ENCODE measurements around the gene BBC3. TPM values are rescaled to one million over a fixed set of nuclear protein-coding genes. Genes with fewer than 3 reads are reported as not detected.
A peak's percentile ranks its signal among the peaks of the same experiment; 100 is the strongest.

The BBC3 gene
- total RNA-seq, 4 donors from 2014 or later = 3.4 to 7.6 (median 4.2) TPM

GRCh38 chr19:47236072-47236675, 5.2 kb upstream of the BBC3 start:
- no peak for ATAC-seq
- Histone ChIP-seq H3K36me3 (no peaks in the 10 kb centered on the region), H3K27me3 (peaks cover 11 to 13% (median 13%) of the 10 kb centered on the region in 3 donors), H3K4me1 (peaks cover 0 to 14% of the 10 kb centered on the region in 2 donors), H3K9me3 (no peaks in the 10 kb centered on the region), H3K27ac (no peak overlapping the region), H3K4me3 (no peak overlapping the region)
- intact Hi-C loops (cut with DNase I; ENCODE audit: low total_unique reads) (no loop called here), in situ Hi-C loops (cut with MboI; ENCODE audit: low sequenced_read_pairs in 4 of 4) (no loop called here)
- TF ChIP-seq POLR2A (IDR thresholded peaks at IDR 0.05) = no peak
- TF ChIP-seq, protein P1, sequence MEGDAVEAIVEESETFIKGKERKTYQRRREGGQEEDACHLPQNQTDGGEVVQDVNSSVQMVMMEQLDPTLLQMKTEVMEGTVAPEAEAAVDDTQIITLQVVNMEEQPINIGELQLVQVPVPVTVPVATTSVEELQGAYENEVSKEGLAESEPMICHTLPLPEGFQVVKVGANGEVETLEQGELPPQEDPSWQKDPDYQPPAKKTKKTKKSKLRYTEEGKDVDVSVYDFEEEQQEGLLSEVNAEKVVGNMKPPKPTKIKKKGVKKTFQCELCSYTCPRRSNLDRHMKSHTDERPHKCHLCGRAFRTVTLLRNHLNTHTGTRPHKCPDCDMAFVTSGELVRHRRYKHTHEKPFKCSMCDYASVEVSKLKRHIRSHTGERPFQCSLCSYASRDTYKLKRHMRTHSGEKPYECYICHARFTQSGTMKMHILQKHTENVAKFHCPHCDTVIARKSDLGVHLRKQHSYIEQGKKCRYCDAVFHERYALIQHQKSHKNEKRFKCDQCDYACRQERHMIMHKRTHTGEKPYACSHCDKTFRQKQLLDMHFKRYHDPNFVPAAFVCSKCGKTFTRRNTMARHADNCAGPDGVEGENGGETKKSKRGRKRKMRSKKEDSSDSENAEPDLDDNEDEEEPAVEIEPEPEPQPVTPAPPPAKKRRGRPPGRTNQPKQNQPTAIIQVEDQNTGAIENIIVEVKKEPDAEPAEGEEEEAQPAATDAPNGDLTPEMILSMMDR (IDR thresholded peaks at IDR 0.05 in 4 of 5, conservative IDR thresholded peaks at IDR 0.05 in 1 of 5) = no peak
- no peak for DNase-seq

GRCh38 chr19:47232422-47233211, 1.6 kb upstream of the BBC3 start:
- in situ Hi-C loops (cut with MboI; ENCODE audit: low sequenced_read_pairs in 4 of 4) = no loop called here
- H3K27ac ChIP-seq = peak overlapping the region; percentile 52 to 100 (median 90)
- peaks cover 11 to 20% of the 10 kb centered on the region in 2 donors for H3K4me1 ChIP-seq
- intact Hi-C loops (cut with DNase I; ENCODE audit: low total_unique reads) = no loop called here
- ATAC-seq = no peak
- peak overlapping the region in 1 of 4 donors; percentile 84 for H3K4me3 ChIP-seq
- no peaks in the 10 kb centered on the region for H3K27me3 ChIP-seq
- DNase-seq = no peak
- H3K9me3 ChIP-seq = no peaks in the 10 kb centered on the region
- no peak for TF ChIP-seq POLR2A (IDR thresholded peaks at IDR 0.05)
- TF ChIP-seq, protein P1 (IDR thresholded peaks at IDR 0.05 in 4 of 5, conservative IDR thresholded peaks at IDR 0.05 in 1 of 5) = no peak
- no peaks in the 10 kb centered on the region for H3K36me3 ChIP-seq

DNA sequence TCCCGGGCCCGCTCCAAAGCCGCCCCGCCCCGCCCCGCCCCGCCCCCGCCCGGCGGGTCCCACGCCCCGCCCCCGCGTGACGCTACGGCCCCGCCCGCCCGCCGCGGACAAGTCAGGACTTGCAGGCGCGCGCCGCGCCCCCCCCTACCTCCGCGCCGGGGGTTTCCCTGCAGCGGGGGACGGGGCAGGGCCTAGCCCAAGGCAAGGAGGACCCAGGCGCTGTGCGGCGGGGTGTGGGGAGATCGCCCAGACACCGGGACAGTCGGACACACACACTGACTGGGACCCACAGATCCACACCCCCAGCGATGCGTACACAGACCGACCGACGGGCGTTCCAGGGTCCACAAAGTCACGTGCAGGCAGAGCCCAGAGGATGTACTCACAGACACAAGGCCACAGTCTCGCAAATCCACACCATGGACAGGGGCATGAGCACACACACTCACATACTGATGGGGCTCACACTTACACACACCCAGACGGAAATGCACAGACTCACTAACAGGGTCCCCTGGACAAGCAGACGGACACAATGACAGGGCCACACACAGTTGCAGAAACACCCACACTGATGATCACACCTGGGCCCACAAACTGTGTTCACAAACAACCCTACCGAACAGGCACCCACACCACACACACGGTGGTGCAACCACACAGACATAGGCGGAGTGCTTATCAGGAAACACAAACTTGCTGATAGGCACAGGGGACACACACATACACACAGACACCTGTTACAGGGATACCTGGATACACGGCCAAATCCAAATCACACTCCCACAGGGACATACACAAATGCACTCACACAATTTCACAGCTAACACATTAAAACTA, 436 bp upstream of the BBC3 start:
- peak overlapping the region; percentile 80 to 100 (median 100) for H3K27ac ChIP-seq
- intact Hi-C loops (cut with DNase I; ENCODE audit: low total_unique reads) = loop anchor here (1.0 kb wide), 1 partner anchor 10 kb away; no protein-coding TSS in a partner anchor
- peak; percentile 39 to 40 for ATAC-seq
- peak overlapping the region; percentile 47 to 100 (median 70) for H3K4me3 ChIP-seq
- peak; percentile 70 to 88 for DNase-seq
- H3K9me3 ChIP-seq = no peaks in the 10 kb centered on the region
- no peaks in the 10 kb centered on the region for H3K36me3 ChIP-seq
- H3K4me1 ChIP-seq = peaks cover 21 to 24% of the 10 kb centered on the region in 2 donors
- in situ Hi-C loops (cut with MboI; ENCODE audit: low sequenced_read_pairs in 4 of 4) = no loop called here
- H3K27me3 ChIP-seq = no peaks in the 10 kb centered on the region
- TF ChIP-seq POLR2A (IDR thresholded peaks at IDR 0.05) = no peak
- TF ChIP-seq, protein P1 (IDR thresholded peaks at IDR 0.05 in 4 of 5, conservative IDR thresholded peaks at IDR 0.05 in 1 of 5) = no peak

GRCh38 chr19:47230054-47230920, 712 bp downstream of the BBC3 start:
- DNase-seq = peak; percentile 47 to 70
- Histone ChIP-seq H3K4me1 (peaks cover 26 to 30% of the 10 kb centered on the region in 2 donors), H3K4me3 (peak overlapping the region; percentile 84 to 100 (median 90)), H3K9me3 (no peaks in the 10 kb centered on the region), H3K27ac (peak overlapping the region; percentile 98 to 100 (median 100)), H3K36me3 (no peaks in the 10 kb centered on the region), H3K27me3 (no peaks in the 10 kb centered on the region)
- TF ChIP-seq, protein P1 (IDR thresholded peaks at IDR 0.05 in 4 of 5, conservative IDR thresholded peaks at IDR 0.05 in 1 of 5) = peak; percentile 88 to 100 (median 99)
- TF ChIP-seq POLR2A (IDR thresholded peaks at IDR 0.05) = no peak
- ATAC-seq = peak; percentile 21 to 35
- intact Hi-C loops (cut with DNase I; ENCODE audit: low total_unique reads) = no loop called here
- in situ Hi-C loops (cut with MboI; ENCODE audit: low sequenced_read_pairs in 4 of 4) = no loop called here

Measured in gastrocnemius medialis (tissue), 4 donors.